Smooth muscle cell (in vitro differentiated cells): ENCODE measurements around the gene NDUFA8. TPM values are rescaled to one million over a fixed set of nuclear protein-coding genes. Genes with fewer than 3 reads are reported as not detected.

Source experiments
- DNase-seq: peaks from one replicate; lab custom pipeline; 2025; ENCODE audit not compliant: unreplicated experiment; lab: John Stamatoyannopoulos, UW
- H2AFZ ChIP-seq: fragments of 200-600 bp; sonication (generic); 2 replicates; pipeline ENCODE4 v1.6.0; 2016; ENCODE audit warnings: antibody characterized with exemption, low read depth, mild to moderate bottlenecking
- H3F3A ChIP-seq: fragments of 200-600 bp; sonication (generic); 2 replicates; pipeline ENCODE4 v1.6.0; 2017; ENCODE audit warnings: antibody characterized with exemption, low read depth
- H3K27ac ChIP-seq: fragments of 200-600 bp; sonication (generic); 2 replicates; pipeline ENCODE4 v1.5.1; 2016; ENCODE audit warnings: low read depth, mild to moderate bottlenecking
- H3K27me3 ChIP-seq: fragments of 200-600 bp; sonication (generic); 2 replicates; pipeline ENCODE4 v1.6.1; 2016; ENCODE audit warnings: low read depth, mild to moderate bottlenecking
- H3K36me3 ChIP-seq: fragments of 200-600 bp; sonication (generic); 2 replicates; pipeline ENCODE4 v1.5.1; 2016; ENCODE audit warnings: low read depth
- H3K4me1 ChIP-seq: fragments of 200-600 bp; sonication (generic); 2 replicates; pipeline ENCODE4 v1.5.1; 2016; ENCODE audit warnings: low read depth
- H3K4me2 ChIP-seq: fragments of 200-600 bp; sonication (generic); 2 replicates; pipeline ENCODE4 v1.6.0; 2016; ENCODE audit warnings: mild to moderate bottlenecking
- H3K4me3 ChIP-seq: fragments of 200-600 bp; sonication (generic); 2 replicates; pipeline ENCODE4 v1.5.1; 2016; ENCODE audit warnings: mild to moderate bottlenecking
- H3K79me2 ChIP-seq: fragments of 200-600 bp; sonication (generic); 2 replicates; pipeline ENCODE4 v1.6.0; 2016; ENCODE audit warnings: low read depth, mild to moderate bottlenecking
- H3K9ac ChIP-seq: fragments of 200-600 bp; sonication (generic); 2 replicates; pipeline ENCODE4 v1.6.0; 2016; ENCODE audit warnings: low read depth
- H3K9me3 ChIP-seq: fragments of 200-600 bp; sonication (generic); replicated peaks from 2 replicates; pipeline ENCODE4 v1.5.1; 2016; ENCODE audit warnings: low read depth
- H4K20me1 ChIP-seq: fragments of 200-600 bp; sonication (generic); 2 replicates; pipeline ENCODE4 v1.6.0; 2016; ENCODE audit warnings: low read depth
- CTCF ChIP-seq: fragments of 200-600 bp; sonication (generic); IDR thresholded peaks from 2 replicates; pipeline ENCODE4 v1.5.1; 2017; ENCODE audit warnings: borderline replicate concordance, mild to moderate bottlenecking, antibody characterized with exemption; ENCODE audit not compliant: insufficient read depth, poor library complexity, severe bottlenecking
- WGBS: methylation state at CpG from one replicate; pipeline ENCODE4 v1.1.7; 2016; ENCODE audit warnings: low lambda C conversion rate; 5-methylcytosine and 5-hydroxymethylcytosine counted together
- polyA plus RNA-seq: library from polyadenylated mRNA; unstranded; fragments of >200 nt; fragmentation: Nextera tagmentation; extraction: Ambion mirVana; gene quantifications from 2 replicates; pipeline ENCODE4 v1.2.1, GENCODE V29; 2016
- total RNA-seq: library from RNA; depleted of rRNA; stranded (reverse); fragments of >200 nt; gene quantifications from 2 replicates; pipeline ENCODE4 v1.2.3, GENCODE V29; 2014

The NDUFA8 gene
- total and polyA plus RNA-seq, 2 experiments from 2014 or later, result 47.5 to 126 TPM

GRCh38 chr9:122121931-122122330 lies 37.6 kb downstream of the NDUFA8 start:
- H3K36me3 ChIP-seq, result no peaks in the 10 kb centered on the region
- H3F3A ChIP-seq, result no peaks in the 10 kb centered on the region
- H3K4me1 ChIP-seq, result peaks cover 11% of the 10 kb centered on the region
- H3K27ac ChIP-seq, result no peak overlapping the region
- no peaks in the 10 kb centered on the region for H4K20me1 ChIP-seq
- H3K9ac ChIP-seq, result no peak overlapping the region
- no peak for DNase-seq
- H3K4me3 ChIP-seq, result no peak overlapping the region
- no peaks in the 10 kb centered on the region for H3K79me2 ChIP-seq
- H2AFZ ChIP-seq, result no peak overlapping the region
- H3K9me3 ChIP-seq, result no peaks in the 10 kb centered on the region
- no peak for TF ChIP-seq CTCF
- H3K4me2 ChIP-seq, result no peak overlapping the region
- WGBS, result 97% methylated on average over 6 of the region's 6 CpGs
- peaks cover 3% of the 10 kb centered on the region for H3K27me3 ChIP-seq

GRCh38 chr9:122121391-122121790 lies 38.2 kb downstream of the NDUFA8 start:
- TF ChIP-seq CTCF, result no peak
- peaks cover 5% of the 10 kb centered on the region for H3K4me1 ChIP-seq

GRCh38 chr9:122120316-122121071 lies 39.1 kb downstream of the NDUFA8 start:
- WGBS, result 83% methylated on average over 10 of the region's 10 CpGs
- no peak for TF ChIP-seq CTCF
- Histone ChIP-seq H3K79me2 (no peaks in the 10 kb centered on the region), H3K4me3 (no peak overlapping the region), H3K4me2 (no peak overlapping the region), H3K4me1 (no peaks in the 10 kb centered on the region), H3K27me3 (peaks cover 5% of the 10 kb centered on the region), H3K36me3 (no peaks in the 10 kb centered on the region), H3K9ac (no peak overlapping the region), H3F3A (no peaks in the 10 kb centered on the region), H3K9me3 (no peaks in the 10 kb centered on the region), H4K20me1 (no peaks in the 10 kb centered on the region), H3K27ac (no peak overlapping the region), H2AFZ (no peak overlapping the region)
- DNase-seq, result no peak

More at GRCh38 chr9:122121391-122121790, 38.2 kb downstream of the NDUFA8 start:
- Histone ChIP-seq H3K4me3 (no peak overlapping the region), H3F3A (no peaks in the 10 kb centered on the region), H3K9ac (no peak overlapping the region), H2AFZ (no peak overlapping the region), H3K36me3 (no peaks in the 10 kb centered on the region), H3K79me2 (no peaks in the 10 kb centered on the region), H3K4me2 (no peak overlapping the region), H4K20me1 (no peaks in the 10 kb centered on the region), H3K9me3 (no peaks in the 10 kb centered on the region), H3K27ac (no peak overlapping the region), H3K27me3 (no peaks in the 10 kb centered on the region)
- DNase-seq, result no peak
- 91% methylated on average over 10 of the region's 10 CpGs for WGBS

- no peaks in the 10 kb centered on the region for H3K4me1 ChIP-seq
- no peaks in the 10 kb centered on the region for H4K20me1 ChIP-seq
- no peaks in the 10 kb centered on the region for H3K79me2 ChIP-seq
- no peaks in the 10 kb centered on the region for H3K9me3 ChIP-seq
- H3K27me3 ChIP-seq, result peaks cover 5% of the 10 kb centered on the region
- DNase-seq, result no peak
- H3K9ac ChIP-seq, result no peak overlapping the region
- TF ChIP-seq CTCF, result no peak
- no peaks in the 10 kb centered on the region for H3K36me3 ChIP-seq
- H3K27ac ChIP-seq, result no peak overlapping the region
- H3K4me3 ChIP-seq, result no peak overlapping the region
- WGBS, result 79% methylated on average over 5 of the region's 5 CpGs
- no peak overlapping the region for H2AFZ ChIP-seq
- H3K4me2 ChIP-seq, result no peak overlapping the region
- no peaks in the 10 kb centered on the region for H3F3A ChIP-seq
These were observed 39.9 kb downstream of the NDUFA8 start for GRCh38 chr9:122119721-122120120.
